AG10803 (cell line): ENCODE measurements around the gene ANKRD29.
"Not testable (repeated sequence)": the region's sequence is repeated elsewhere in the genome, so short reads cannot be mapped to it uniquely, and the experiment has no call there.

Experiments used
- DNase-seq: peaks from one replicate; pipeline ENCODE4 v3.0.0; 2010; ENCODE audit warnings: low read depth
- H3K4me3 ChIP-seq: 2 replicates; pipeline ENCODE4 v1.5.1; 2011; ENCODE audit warnings: mild to moderate bottlenecking, low read length, control low read depth
- TF ChIP-seq, protein P1 (sequence below): conservative IDR thresholded peaks from 2 replicates; pipeline ENCODE4 v1.5.1; 2011; ENCODE audit warnings: mild to moderate bottlenecking, low read length, control low read depth, inconsistent platforms

The ANKRD29 gene

DNA sequence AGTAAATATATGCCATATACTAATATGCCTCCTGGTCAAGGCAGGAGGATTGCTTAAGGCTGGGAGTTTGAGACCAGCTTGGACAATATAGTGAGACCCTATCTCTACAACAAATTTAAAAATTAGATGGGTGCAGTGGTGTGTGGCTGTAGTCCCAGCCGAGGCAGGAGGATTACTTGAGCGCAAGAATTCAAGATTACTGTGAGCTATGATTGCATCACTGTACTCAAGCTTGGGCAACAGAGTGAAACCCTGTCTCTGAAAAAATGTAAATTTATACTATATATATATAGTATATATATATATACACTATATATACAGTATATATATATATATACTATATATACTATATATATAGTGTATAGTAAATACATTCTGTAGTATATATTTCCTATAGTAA lies 46.5 kb downstream of the ANKRD29 start:
- no peak for DNase-seq

DNA sequence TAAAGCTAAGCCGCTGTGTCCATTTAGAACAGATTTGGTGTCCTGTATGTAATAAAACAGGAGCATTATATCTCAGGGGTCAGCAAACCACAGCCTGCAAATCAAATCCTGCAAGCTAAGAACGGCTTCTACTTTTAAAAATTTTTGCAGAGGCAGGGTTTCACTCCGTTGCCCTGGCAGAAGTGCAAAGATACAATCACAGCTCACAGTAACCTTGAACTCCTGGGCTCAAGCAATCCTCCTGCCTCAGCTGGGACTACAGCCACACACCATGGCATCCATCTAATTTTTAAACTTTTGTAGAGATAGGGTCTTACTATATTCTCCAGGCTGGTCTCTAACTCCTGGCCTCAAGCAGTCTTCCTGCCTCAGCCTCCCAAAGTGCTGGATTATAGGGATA lies 47.8 kb downstream of the ANKRD29 start:
- DNase-seq = no peak
- TF ChIP-seq, protein P1, sequence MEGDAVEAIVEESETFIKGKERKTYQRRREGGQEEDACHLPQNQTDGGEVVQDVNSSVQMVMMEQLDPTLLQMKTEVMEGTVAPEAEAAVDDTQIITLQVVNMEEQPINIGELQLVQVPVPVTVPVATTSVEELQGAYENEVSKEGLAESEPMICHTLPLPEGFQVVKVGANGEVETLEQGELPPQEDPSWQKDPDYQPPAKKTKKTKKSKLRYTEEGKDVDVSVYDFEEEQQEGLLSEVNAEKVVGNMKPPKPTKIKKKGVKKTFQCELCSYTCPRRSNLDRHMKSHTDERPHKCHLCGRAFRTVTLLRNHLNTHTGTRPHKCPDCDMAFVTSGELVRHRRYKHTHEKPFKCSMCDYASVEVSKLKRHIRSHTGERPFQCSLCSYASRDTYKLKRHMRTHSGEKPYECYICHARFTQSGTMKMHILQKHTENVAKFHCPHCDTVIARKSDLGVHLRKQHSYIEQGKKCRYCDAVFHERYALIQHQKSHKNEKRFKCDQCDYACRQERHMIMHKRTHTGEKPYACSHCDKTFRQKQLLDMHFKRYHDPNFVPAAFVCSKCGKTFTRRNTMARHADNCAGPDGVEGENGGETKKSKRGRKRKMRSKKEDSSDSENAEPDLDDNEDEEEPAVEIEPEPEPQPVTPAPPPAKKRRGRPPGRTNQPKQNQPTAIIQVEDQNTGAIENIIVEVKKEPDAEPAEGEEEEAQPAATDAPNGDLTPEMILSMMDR = no peak
- no peak overlapping the region for H3K4me3 ChIP-seq

More for the DNA sequence above, 46.5 kb downstream of the ANKRD29 start:
- TF ChIP-seq, protein P1 = no peak
- H3K4me3 ChIP-seq = no peak overlapping the region

DNA sequence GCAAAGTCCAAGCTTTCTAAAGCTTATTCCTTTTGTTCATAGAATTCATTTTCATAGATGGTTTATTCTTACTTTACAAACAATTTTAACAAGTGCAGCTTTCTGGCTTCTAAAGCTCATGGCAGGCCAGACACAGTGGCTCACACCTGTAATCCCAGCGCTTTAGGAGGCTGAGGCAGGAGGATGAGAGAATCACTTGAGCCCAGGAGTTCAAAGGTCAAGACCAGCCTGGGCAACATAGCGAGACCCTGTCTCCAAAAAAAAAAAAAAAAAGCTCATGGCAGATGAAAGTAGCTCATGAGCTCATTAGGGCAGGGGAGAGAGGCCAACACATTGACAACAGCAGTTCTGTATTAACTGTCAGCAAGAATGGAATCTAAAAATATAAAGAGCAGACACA lies 48.3 kb downstream of the ANKRD29 start:
- no peak for DNase-seq
- H3K4me3 ChIP-seq = no peak overlapping the region
- TF ChIP-seq, protein P1 = no peak

DNA sequence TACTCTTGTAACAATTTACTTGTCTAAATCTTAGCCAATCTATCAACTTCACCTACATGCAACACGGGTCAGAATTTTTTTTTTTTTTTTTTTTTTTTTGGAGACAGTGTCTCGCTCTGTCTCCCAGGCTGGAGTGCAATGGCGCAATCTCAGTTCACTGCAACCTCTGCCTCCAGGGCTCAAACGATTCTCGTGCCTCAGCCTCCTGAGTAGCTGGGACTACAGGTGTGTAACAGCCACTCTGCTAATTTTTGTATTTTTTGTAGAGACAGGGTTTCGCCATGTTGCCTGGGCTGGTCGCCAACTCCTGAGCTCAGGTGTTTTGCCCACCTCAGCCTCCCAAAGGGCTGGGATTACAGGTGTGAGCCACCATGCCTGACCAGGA lies 49.6 kb downstream of the ANKRD29 start:
- H3K4me3 ChIP-seq, DNase-seq: not testable (repeated sequence)

DNA sequence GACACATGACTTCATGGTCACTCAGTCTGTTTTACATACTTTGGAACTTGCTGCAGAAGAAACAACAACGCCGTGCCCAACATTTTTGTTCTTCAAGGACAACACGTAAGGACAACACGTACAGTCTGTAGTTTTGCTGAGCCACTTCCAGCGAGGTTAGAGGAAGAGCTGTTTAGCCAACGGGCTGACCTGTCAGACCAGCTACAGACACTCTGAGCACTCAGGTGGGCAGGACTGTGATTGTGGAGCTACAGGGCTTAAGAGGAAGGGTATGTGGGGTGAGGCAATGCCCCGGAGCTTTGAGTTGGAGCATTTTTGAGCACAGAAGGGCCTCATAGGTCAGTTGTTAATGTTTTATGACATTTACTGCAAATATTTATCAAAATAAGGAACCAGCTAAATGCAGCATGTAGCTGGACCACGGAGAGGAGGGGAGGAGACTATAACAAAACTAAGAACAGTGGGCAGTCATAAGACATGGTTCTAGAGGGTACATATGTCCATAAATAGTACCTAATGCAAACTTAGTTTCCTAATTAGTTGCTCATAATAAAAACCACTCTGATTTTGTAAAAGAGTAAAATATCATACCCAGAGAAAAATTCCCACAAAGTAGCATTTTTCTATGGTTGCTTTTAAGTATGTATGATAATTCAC lies 50.1 kb downstream of the ANKRD29 start:
- no peak for DNase-seq
- TF ChIP-seq, protein P1 = no peak

DNA sequence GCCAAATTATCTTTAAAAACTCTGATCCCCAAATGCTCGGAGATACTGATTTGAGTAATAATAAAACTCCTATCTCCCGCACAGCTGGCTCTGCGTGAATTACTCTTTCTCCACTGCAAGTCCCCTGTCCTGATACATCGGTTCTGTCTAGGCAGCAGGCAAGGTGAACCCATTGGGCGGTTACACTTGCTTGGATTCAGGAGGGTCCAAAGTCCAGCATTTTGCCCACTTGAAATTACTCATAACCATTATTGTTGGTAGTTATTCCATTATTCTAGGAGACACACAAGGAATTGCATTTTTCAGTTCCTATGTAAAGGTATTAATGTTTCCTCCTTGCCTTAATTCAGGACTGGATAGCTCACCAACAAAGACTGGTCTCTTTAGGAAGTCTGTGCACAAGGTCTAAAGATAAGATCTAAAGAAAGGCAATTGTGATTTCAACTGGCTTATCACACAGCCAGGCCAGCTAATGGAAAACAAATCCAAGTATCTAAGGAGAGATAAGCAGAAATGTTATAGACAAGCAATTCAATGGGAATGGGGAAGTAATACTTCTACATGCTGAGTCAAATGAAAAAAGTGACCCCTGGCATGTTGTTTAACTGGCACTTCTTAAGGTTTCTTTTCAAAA lies 53.2 kb downstream of the ANKRD29 start:
- H3K4me3 ChIP-seq = no peak overlapping the region
- no peak for DNase-seq
- TF ChIP-seq, protein P1 = no peak

More for the DNA sequence above, 50.1 kb downstream of the ANKRD29 start:
- H3K4me3 ChIP-seq = no peak overlapping the region

DNA sequence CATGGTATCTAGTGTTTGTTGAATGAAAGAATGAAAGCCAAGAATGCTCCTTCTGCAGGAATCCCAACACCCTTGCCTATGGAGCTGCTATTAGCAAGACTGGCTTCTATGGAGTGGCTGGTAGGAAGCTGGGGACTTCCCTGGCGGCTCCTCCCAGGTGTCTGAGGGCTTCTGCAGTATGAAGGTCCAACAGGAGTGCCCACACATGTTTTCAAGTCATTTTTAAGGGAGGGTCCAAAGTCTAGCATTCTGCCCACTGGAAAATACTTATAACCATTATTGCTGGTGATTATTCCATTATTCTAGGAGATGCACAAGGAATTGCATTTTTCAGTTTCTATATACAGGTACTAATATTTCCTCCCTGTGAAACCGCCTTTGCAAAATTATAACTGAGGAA lies 54.5 kb downstream of the ANKRD29 start:
- TF ChIP-seq, protein P1 = no peak

More for the DNA sequence above, 54.5 kb downstream of the ANKRD29 start:
- no peak overlapping the region for H3K4me3 ChIP-seq
- no peak for DNase-seq
